Sigmoid colon (tissue), 7 donors: Measurements from ENCODE around the gene RELL1. TPM values are rescaled to one million over a fixed set of nuclear protein-coding genes. Genes with fewer than 3 reads are reported as not detected.

Experiments
- DNase-seq: peaks from one replicate; pipeline ENCODE4 v3.0.0-alpha.2; 2019
- H3K27ac ChIP-seq, 4 donors: fragments of 200-600 bp; sonication (generic); one replicate each; pipeline ENCODE4 v1.5.1; 2016 to 2019; ENCODE audit warnings: mild to moderate bottlenecking in 1 of 4
- H3K27me3 ChIP-seq, 3 donors: fragments of 200-600 bp; sonication (generic); one replicate each; pipeline ENCODE4 v1.5.1; 2019; ENCODE audit warnings: mild to moderate bottlenecking in 1 of 3
- H3K36me3 ChIP-seq, 4 donors: fragments of 200-600 bp; sonication (generic); one replicate each; pipeline ENCODE4 v1.5.1; 2016 to 2019
- H3K4me1 ChIP-seq, 4 donors: fragments of 200-600 bp; sonication (generic); one replicate each; pipeline ENCODE4 v1.5.1; 2017 to 2019
- H3K4me3 ChIP-seq, 4 donors: fragments of 200-600 bp; sonication (generic); one replicate each; pipeline ENCODE4 v1.5.1; 2017 to 2019; ENCODE audit warnings: mild to moderate bottlenecking in 2 of 4, moderate library complexity in 1 of 4
- H3K9me3 ChIP-seq, 4 donors: fragments of 200-600 bp in 3 of 4; sonication (generic) in 3 of 4; one replicate each; pipeline versions ENCODE4 v1.5.1 to v1.6.1; 2013 to 2019
- EP300 ChIP-seq, 4 donors: sonication (generic); formaldehyde crosslinking; IDR thresholded peaks; one replicate each; pipeline ENCODE4 v1.6.1; 2017; ENCODE audit warnings: antibody characterized with exemption in 4 of 4
- POLR2A ChIP-seq, 2 donors: fragments of 450-650 bp; IDR thresholded peaks; one replicate each; pipeline ENCODE4 v1.6.1; 2016; ENCODE audit warnings: antibody characterized with exemption in 2 of 2, mild to moderate bottlenecking in 2 of 2, moderate library complexity in 2 of 2
- POLR2AphosphoS5 ChIP-seq, 4 donors: sonication (generic); formaldehyde crosslinking; IDR thresholded peaks; one replicate each; pipeline ENCODE4 v1.6.1; 2017; ENCODE audit warnings: antibody characterized with exemption in 4 of 4
- WGBS, 2 donors: extraction: QIAGEN DNeasy Blood & Tissue Kit; methylation state at CpG; one replicate each; pipeline ENCODE4 v1.1.7; 2013; 5-methylcytosine and 5-hydroxymethylcytosine counted together
- intact Hi-C: fragments of 100-400 bp; cut with DNase I; formaldehyde crosslinking; loops from one replicate; pipeline ENCODE4 v1.15.1; 2023
- polyA plus RNA-seq, 3 donors: library from polyadenylated mRNA; stranded (reverse); fragments of 200-250 nt; gene quantifications; one replicate each; pipeline ENCODE4 v1.2.3, GENCODE V29; 2013
- total RNA-seq, 4 donors: library from RNA; depleted of rRNA; stranded (reverse); fragments of >200 nt; gene quantifications; one replicate each; pipeline ENCODE4 v1.1.0, GENCODE V29; 2016
- TF ChIP-seq, protein P1 (sequence below), 4 experiments: fragments of 450-650 bp in 3 of 4; fragments of 200-600 bp in 1 of 4; IDR thresholded peaks; one replicate each; pipeline ENCODE4 v1.5.1; 2016 to 2019; ENCODE audit warnings: antibody characterized with exemption in 4 of 4, mild to moderate bottlenecking in 3 of 4, moderate library complexity in 2 of 4
- donor health status: healthy with polysubstance abuse.
- donor health status: Bipolar disorder and iron deficiency.
- donor health status: healthy.

RELL1 gene
- total and polyA plus RNA-seq, 7 donors: 4.2 to 63.2 (median 38.8) TPM

DNA sequence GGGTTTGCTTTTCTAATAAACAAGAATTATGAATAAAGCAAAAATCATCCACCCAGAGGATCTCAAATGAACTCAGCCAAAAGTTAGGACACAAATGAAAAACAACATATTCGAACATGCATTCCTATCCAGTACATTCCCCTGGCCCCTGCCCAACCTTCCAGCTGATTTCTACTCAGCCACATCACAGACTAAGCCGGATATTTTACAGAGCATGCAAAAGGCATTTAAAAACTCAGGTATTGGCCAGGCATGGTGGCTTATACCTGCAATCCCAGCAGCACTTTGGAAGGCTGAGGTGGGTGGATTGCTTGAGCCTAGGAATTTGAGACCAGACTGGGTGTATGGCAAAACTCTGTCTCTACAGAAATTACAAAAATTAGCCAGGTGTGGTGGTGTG, 54.6 kb downstream of the RELL1 start:
- TF ChIP-seq, protein P1, sequence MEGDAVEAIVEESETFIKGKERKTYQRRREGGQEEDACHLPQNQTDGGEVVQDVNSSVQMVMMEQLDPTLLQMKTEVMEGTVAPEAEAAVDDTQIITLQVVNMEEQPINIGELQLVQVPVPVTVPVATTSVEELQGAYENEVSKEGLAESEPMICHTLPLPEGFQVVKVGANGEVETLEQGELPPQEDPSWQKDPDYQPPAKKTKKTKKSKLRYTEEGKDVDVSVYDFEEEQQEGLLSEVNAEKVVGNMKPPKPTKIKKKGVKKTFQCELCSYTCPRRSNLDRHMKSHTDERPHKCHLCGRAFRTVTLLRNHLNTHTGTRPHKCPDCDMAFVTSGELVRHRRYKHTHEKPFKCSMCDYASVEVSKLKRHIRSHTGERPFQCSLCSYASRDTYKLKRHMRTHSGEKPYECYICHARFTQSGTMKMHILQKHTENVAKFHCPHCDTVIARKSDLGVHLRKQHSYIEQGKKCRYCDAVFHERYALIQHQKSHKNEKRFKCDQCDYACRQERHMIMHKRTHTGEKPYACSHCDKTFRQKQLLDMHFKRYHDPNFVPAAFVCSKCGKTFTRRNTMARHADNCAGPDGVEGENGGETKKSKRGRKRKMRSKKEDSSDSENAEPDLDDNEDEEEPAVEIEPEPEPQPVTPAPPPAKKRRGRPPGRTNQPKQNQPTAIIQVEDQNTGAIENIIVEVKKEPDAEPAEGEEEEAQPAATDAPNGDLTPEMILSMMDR (IDR thresholded peaks at IDR 0.05): no peak
- TF ChIP-seq POLR2A (IDR thresholded peaks at IDR 0.05): no peak
- TF ChIP-seq EP300 (IDR thresholded peaks at IDR 0.05): no peak
- TF ChIP-seq POLR2AphosphoS5 (IDR thresholded peaks at IDR 0.05): peak in 1 of 4 donors; percentile 47
- Histone ChIP-seq H3K27ac (peak overlapping the region in 2 of 4 donors; percentile 30 to 39), H3K4me1 (peaks cover 0 to 23% (median 4%) of the 10 kb centered on the region in 4 donors), H3K36me3 (peaks cover 0 to 29% (median 2%) of the 10 kb centered on the region in 4 donors), H3K9me3 (no peaks in the 10 kb centered on the region), H3K27me3 (no peaks in the 10 kb centered on the region), H3K4me3 (no peak overlapping the region)
- intact Hi-C loops: no loop called here
- DNase-seq: peak; percentile 84
- WGBS, 2 donors: 77 to 83% methylated on average over 2 of the region's 2 CpGs

- H3K9me3 ChIP-seq: no peaks in the 10 kb centered on the region
- WGBS, 2 donors: 85 to 95% methylated on average over 6 of the region's 6 CpGs
- peaks cover 0 to 26% (median 2%) of the 10 kb centered on the region in 4 donors for H3K36me3 ChIP-seq
- H3K27me3 ChIP-seq: no peaks in the 10 kb centered on the region
- intact Hi-C loops: no loop called here
- TF ChIP-seq, protein P1 (IDR thresholded peaks at IDR 0.05): no peak
- TF ChIP-seq POLR2AphosphoS5 (IDR thresholded peaks at IDR 0.05) (no peak), POLR2A (IDR thresholded peaks at IDR 0.05) (no peak), EP300 (IDR thresholded peaks at IDR 0.05) (no peak)
- peak overlapping the region in 1 of 4 donors; percentile 14 for H3K27ac ChIP-seq
- no peak for DNase-seq
- no peak overlapping the region for H3K4me3 ChIP-seq
- peaks cover 0 to 23% (median 4%) of the 10 kb centered on the region in 4 donors for H3K4me1 ChIP-seq
Observed at GRCh38 chr4:37629713-37630112, 56.5 kb downstream of the RELL1 start.

GRCh38 chr4:37628977-37629609, 57.1 kb downstream of the RELL1 start:
- intact Hi-C loops: no loop called here
- peak overlapping the region in 1 of 4 donors; percentile 14 for H3K27ac ChIP-seq
- H3K4me3 ChIP-seq: no peak overlapping the region
- no peaks in the 10 kb centered on the region for H3K9me3 ChIP-seq
- H3K4me1 ChIP-seq: peaks cover 0 to 23% (median 4%) of the 10 kb centered on the region in 4 donors
- 84 to 86% methylated on average over 4 of the region's 4 CpGs for WGBS, 2 donors
- peaks cover 0 to 20% (median 2%) of the 10 kb centered on the region in 4 donors for H3K36me3 ChIP-seq
- H3K27me3 ChIP-seq: no peaks in the 10 kb centered on the region
- TF ChIP-seq POLR2AphosphoS5 (IDR thresholded peaks at IDR 0.05) (no peak), EP300 (IDR thresholded peaks at IDR 0.05) (no peak), POLR2A (IDR thresholded peaks at IDR 0.05) (no peak)
- TF ChIP-seq, protein P1 (IDR thresholded peaks at IDR 0.05): no peak
- peak; percentile 77 for DNase-seq

GRCh38 chr4:37627263-37627662, 58.9 kb downstream of the RELL1 start:
- peaks cover 0 to 13% (median 2%) of the 10 kb centered on the region in 4 donors for H3K36me3 ChIP-seq
- WGBS, 2 donors: 89% methylated on average over 3 of the region's 3 CpGs
- H3K4me1 ChIP-seq: peaks cover 0 to 22% (median 4%) of the 10 kb centered on the region in 4 donors
- intact Hi-C loops: no loop called here
- no peak for TF ChIP-seq POLR2A (IDR thresholded peaks at IDR 0.05)
- TF ChIP-seq, protein P1 (IDR thresholded peaks at IDR 0.05): no peak
- no peaks in the 10 kb centered on the region for H3K27me3 ChIP-seq
- H3K4me3 ChIP-seq: no peak overlapping the region
- H3K9me3 ChIP-seq: no peaks in the 10 kb centered on the region
- no peak for DNase-seq
- no peak overlapping the region for H3K27ac ChIP-seq
